A673 (cell line): ENCODE data around the gene OR10K2.

ENCODE experiments used
- CTCF ChIP-seq: fragments of 300-800, 200-600 bp; sonication (generic); conservative IDR thresholded peaks from 2 replicates; pipeline ENCODE4 v1.5.1; 2017; ENCODE audit warnings: low read depth, mild to moderate bottlenecking, antibody characterized with exemption, low read length, moderate library complexity, mixed read lengths
- EZH2 ChIP-seq: fragments of 200-600 bp; sonication (generic); IDR thresholded peaks from 2 replicates; pipeline ENCODE4 v1.6.1; 2017; ENCODE audit warnings: borderline replicate concordance, low read depth, mild to moderate bottlenecking, mixed read lengths, antibody characterized with exemption, low read length; ENCODE audit not compliant: poor library complexity, severe bottlenecking

- TF ChIP-seq CTCF (no peak), EZH2 (no peak)
Measured at GRCh38 chr1:158457246-158457645, 31.2 kb upstream of the OR10K2 start.
